Activated CD8-positive, alpha-beta memory T cell treated with anti-CD3 and anti-CD28 coated beads for 48 hours (primary cell): ENCODE results near the gene CASZ1.

Experiments used
- DNase-seq, 3 experiments: peaks; one replicate each; pipeline ENCODE4 v3.0.0-alpha.2; 2020; ENCODE audit warnings: low read depth in 2 of 3, low spot score in 2 of 3

Gene CASZ1

DNA sequence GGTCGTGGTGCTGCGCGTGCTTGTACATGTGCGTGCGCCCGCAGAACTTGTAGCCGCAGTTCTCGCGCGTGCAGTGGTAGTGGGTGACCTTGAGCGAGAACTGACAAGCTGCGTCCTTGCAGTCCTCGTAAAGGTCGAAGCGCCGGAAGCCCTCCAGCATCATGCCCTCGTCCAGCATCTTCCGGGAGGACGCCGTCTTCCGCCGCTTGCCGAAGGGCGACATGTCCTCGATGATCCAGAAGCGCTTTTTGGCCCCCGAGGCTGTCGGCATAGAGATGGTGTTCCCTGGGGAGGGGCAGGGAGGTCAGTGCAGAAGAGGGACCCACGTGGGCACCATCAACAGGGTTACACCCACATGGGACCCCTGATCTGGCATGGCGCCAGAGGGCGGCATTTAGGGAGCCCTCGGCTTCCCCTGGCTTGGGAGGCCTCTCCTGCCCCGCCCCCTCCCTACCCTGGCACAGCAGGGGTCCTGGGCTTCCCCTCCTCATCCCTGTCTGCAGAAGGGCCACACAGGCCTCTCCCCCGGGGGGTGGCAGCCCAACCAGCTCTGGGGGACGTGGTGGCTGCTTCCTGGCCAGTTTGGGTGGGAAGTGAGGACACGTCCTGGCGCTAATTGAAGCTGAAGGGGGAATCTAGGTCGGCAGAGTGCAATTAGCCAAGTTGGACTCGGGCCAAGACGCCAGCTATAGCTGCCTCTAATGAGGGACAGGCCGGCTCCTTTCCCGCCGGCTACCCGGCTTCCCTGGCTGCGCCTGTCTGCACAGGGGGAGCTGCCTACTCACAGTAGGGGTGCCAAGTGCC, 156.5 kb downstream of the CASZ1 start:
- DNase-seq, result no peak

DNA sequence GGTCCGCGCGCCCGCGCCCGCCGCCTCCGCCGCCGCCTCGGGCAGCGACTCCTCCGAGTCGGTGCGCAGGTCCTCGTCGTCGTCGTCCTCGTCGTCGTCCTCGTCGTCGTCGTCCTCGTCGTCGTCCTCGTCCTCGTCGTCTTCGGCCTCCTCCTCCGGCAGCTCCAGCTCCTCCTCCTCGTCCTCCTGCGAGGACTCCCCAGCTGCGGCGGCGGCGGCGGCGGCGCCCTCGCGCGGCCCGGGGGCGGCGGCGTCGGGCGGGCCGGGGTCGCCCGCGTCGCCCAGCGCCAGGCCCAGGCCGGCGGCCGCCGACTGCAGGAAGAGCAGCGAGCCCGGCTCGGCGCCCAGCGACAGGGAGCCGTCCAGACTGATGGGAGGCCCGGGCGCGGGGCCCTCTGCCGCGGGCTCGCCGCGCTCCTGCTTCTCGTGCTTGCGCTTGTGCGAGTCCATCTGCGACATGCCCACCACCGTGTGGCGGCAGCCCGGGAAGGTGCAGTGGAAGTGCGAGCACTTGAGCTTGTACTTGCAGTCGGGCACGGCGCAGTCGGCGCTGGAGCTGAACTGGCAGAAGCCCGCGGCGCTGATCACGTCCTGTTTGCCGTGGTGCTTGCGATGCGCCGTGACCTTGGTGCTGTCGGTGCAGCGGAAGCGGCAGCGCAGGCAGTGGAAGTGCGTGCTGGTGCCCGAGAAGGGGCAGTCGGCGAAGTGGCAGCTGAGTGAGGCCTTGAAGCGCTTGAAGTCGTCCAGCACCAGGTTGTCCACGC, 157.3 kb downstream of the CASZ1 start:
- DNase-seq, result no peak

DNA sequence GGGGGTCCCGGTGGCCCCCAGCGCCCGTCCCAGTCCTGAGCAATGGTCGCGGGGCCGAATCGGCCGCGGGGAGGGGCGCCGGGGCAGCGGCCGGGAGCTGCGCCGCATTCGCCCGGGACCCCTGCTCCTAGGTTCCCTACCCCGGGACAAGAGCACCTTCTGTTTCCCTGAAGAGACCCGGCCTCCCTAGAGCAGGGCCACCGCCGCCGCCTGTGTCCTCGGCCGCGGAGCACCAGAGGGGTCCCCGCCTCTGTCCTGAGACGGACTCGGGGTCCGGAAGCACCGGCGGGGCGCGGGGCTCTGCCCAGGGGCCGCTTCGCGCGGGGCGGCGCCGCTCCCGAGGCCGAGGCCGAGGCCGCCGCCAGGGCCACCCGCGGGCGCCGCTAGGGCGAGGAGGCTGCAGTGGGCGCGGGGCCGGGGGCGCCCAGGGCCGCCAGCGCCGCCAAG, 157.9 kb downstream of the CASZ1 start:
- DNase-seq, result no peak

- DNase-seq, result no peak
Measured at GRCh38 chr1:10637834-10638558, 158.4 kb downstream of the CASZ1 start.

- DNase-seq, result no peak
Measured at GRCh38 chr1:10637400-10637799, 159.0 kb downstream of the CASZ1 start.

DNA sequence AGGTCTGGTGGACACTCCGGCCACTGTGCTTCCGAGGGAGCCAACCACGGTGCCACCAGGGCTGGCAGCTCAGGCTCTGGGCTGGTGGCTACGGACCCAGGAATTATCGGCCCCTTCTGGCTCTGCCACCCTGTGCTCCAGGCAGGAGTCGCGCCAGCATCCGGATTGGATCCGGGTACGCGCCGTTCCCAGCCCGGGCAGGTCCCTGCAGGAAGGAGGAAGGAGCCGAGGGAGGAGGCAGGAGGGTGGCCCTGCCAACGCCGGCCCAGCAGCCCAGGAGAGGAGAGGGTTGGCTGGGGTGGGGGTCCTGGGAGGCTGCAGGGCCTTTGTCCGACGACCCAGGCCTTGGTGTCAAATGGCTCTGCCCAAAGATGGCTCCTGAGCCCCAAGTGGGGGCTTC, 160.5 kb downstream of the CASZ1 start:
- no peak for DNase-seq

DNA sequence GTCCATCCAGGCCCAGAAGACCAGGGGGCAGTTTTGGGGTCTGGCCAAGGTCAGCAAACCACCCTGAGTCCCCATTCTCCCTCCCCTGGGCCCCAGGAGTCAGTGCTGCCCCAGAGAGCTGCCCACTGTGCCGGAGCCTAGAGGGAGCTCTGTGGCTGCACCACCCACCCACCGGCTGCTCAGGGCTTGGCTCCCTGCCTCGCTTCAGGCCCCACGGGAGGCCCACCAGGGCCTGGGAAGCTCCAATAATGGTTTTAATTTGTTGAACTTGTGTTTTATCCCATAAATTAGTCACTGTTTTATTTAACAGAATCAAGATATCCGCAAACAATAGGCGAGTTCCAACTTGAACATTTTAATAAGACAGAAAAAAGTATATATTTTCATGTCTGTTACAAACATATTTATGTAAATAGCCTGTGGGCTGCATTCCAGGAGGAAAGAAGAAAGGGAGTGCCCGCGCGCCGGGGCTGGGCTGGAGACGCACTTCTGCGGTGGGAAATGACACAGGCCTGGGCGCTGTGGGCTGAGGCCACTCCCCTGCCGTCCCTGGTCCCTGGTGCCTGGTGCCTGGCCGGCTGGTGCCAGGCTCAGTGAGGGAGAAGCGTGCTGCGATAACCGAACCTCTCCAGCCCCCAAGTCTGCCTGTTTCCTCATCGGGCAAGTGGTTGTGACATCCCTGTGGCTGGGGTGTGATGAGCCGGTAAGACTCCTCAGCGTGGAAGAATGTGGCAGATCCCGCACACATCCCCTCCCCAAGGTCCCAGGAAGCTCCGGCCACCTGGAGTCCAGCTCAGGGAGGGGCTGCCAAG, 161.2 kb downstream of the CASZ1 start:
- DNase-seq, result no peak

GRCh38 chr1:10634428-10635084, 161.9 kb downstream of the CASZ1 start:
- no peak for DNase-seq

- DNase-seq, result no peak
Measured at GRCh38 chr1:10634075-10634427, 162.4 kb downstream of the CASZ1 start.

GRCh38 chr1:10633416-10633815, 163.0 kb downstream of the CASZ1 start:
- DNase-seq, result no peak

GRCh38 chr1:10632691-10633090, 163.8 kb downstream of the CASZ1 start:
- DNase-seq, result no peak

DNA sequence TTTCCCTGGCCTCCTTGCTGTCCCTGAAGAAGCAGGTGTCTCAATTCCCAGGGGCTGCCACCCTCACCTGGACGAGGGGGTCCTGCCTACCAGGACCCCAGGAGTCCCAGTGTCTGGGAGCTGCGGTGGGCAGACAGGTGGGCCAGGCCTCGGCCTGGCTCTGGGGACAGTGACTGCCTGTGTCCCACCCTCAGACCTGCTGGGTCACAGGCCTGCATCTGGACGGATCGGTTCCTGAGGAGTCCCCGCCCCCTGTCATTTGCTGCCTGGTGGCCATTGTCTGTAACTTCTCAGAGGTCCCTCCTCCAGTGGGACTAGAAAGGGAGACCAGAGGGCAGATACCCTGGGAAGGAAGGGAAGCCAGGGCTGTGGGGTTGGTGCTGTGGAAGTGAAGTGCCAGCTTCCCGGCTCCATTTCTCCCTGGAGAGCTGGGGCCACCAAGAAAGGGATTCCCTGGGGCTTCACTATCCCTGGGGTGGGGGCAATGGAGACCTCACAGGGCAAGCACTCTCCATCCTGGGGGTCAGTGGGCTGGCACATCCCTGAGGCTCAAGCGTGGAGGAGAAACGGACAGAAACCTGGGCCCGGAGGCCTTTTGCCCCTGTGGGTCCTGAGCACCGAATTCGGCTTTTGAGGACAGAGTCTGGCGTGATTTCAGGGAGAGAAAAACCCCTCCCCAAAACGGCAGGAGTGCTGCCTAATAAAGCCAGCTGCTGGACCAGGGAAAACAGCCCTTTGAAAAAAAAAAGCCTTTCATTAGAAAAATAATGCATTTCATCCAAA, 164.4 kb downstream of the CASZ1 start:
- no peak for DNase-seq

DNA sequence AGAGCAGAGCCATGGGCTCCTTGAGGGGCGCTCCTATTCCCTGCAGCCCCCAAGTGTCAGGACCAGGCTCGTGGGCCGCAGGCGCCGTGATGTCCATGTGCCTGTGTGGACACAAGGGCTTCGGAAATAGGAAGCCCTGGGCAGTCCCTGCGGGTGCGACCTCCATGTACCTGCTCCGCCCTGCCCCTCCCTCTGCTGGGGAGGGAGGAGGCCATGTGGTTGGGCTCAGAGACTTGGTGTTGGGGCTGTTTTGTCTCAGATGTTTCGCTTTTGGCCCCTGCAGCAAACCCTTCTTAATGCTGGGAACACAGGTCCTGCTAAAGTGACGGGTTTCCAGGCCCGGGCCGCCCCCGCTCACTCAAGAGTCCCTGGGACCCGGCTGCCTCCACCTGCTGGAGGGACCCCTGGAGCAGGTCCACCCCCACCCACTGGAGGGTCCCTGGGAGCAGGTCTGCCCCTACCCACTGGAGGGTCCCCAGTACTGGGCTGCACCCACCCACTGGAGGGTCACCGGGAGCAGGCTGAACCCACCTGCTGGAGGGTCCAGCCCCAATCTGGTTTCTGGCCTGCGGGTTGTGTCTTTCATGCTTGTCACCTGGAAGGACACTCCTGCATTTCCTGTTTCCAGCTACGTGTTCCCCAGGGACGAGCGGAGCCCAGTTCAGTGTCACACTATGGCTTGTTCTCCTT, 165.2 kb downstream of the CASZ1 start:
- DNase-seq, result no peak

DNA sequence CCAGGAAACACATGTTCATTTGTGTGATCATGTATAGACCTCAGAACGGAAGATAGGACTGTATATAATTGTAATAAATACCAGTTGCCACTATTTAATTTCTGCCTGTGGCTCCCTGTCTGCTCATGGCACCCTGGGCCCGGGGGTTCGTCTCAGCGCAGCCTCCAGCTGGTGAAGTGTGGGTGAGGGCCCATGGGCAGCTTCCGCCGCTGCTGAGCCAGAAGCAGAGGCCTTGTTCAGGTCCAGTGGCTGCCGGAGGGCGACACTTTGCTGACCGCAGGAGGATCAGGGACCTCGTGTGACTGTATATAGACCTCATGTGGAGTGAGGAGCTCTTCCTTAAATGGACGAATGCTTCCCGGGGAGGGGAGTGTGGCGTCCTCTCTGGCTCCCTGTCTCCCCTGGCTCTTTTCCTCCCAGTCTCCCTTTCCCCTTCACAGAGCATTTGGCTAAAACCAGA, 165.8 kb downstream of the CASZ1 start:
- DNase-seq, result no peak

DNA sequence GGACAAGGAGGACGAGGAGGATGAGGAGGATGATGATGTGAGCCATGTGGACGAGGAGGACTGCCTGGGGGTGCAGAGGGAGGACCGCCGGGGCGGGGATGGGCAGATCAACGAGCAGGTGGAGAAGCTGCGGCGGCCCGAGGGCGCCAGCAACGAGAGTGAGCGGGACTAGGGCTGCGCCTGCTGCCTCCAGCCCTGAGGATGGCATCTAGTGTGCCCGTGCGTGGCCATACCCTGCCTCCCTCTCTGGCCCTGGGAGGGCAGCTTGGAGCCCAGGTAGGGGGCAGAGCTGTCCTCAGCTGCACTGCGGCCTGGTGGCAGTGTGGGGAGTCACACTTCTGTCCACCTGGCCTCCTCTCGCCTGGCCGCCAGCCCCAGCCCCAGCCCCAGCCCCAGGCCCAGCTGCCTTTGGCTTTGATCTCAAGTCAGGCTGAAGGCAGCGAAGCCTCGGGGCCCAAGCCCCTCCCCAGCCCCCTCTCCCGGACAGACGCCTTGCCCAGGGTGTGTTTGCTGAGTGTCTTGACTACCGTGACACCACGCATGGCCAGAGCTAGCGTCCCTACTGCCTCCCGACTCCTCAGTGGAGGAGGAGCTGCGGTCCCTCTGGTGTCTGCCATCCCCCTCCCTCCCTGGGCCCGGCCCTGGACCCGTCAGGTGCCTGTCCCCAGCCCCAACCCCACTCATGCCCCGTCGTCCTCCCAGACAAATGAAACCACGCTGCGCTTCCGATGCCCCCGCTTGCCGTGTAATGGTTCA, 166.5 kb downstream of the CASZ1 start:
- no peak for DNase-seq

- no peak for DNase-seq
Measured at GRCh38 chr1:10629091-10629815, 167.2 kb downstream of the CASZ1 start.

DNA sequence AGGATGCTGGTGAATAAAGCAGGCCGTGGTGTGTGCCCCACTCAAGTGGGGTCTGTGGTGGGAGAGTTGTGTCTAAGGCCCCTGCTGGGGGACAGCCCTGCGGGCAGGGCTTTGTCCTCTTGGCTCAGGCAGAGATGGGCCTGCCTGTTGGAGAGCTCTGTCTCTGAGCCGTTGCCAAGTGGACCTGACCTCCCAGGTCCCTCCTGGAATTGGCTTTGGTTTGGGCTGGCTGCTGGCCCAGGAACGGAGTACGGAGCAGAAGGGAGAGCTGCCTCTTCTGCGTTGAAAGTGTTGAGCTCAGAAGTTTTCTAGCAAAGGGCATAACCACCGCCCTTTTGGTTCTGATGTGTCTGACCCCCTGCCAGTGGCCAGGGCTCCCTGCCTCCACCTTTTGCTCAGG, 167.8 kb downstream of the CASZ1 start:
- DNase-seq, result no peak
